Adrenal gland (tissue), 5 donors: ENCODE results near the gene SCN8A.

Source experiments
- POLR2A ChIP-seq, 2 donors: fragments of 450-650 bp; IDR thresholded peaks; one replicate each; pipeline ENCODE4 v1.6.1; 2017; ENCODE audit warnings: antibody characterized with exemption in 2 of 2, mild to moderate bottlenecking in 2 of 2, moderate library complexity in 1 of 2
- TF ChIP-seq, protein P1 (sequence below), 6 experiments: fragments of 450-650 bp in 4 of 6; fragments of 200-600 bp in 2 of 6; sonication (generic) in 1 of 6; IDR thresholded peaks; 1 replicate in 5 of 6; 2 replicates in 1 of 6; pipeline versions ENCODE4 v1.5.1 to v1.8.0; 2016 to 2021; ENCODE audit warnings: antibody characterized with exemption in 6 of 6, mild to moderate bottlenecking in 2 of 6, moderate library complexity in 1 of 6
- donor health status: DM: no; HTN: no; CAD: no.

DNA sequence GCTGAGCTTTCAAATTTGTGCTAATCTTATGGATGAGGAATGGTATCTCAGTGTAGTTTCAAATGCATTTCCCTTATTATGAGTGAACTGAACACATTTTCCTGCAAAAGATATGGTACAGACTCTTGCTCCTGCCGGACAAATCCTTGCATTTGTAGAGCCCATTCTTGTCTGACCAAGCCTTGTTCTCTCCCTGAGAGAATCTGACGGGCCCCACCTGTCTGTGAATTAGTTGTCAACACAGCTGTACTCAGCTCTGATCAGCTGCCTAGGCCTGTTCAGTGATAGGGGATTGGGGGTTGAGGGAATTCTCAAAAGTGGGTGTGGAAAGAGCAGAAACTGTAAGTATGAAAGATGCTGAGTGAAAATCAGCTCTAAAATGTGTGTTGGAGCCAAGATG, 42.8 kb upstream of the SCN8A start:
- TF ChIP-seq, protein P1, sequence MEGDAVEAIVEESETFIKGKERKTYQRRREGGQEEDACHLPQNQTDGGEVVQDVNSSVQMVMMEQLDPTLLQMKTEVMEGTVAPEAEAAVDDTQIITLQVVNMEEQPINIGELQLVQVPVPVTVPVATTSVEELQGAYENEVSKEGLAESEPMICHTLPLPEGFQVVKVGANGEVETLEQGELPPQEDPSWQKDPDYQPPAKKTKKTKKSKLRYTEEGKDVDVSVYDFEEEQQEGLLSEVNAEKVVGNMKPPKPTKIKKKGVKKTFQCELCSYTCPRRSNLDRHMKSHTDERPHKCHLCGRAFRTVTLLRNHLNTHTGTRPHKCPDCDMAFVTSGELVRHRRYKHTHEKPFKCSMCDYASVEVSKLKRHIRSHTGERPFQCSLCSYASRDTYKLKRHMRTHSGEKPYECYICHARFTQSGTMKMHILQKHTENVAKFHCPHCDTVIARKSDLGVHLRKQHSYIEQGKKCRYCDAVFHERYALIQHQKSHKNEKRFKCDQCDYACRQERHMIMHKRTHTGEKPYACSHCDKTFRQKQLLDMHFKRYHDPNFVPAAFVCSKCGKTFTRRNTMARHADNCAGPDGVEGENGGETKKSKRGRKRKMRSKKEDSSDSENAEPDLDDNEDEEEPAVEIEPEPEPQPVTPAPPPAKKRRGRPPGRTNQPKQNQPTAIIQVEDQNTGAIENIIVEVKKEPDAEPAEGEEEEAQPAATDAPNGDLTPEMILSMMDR (IDR thresholded peaks at IDR 0.05): no peak
- TF ChIP-seq POLR2A (IDR thresholded peaks at IDR 0.05): no peak
